ENCODE data around the gene FILIP1L.

Gene FILIP1L

GRCh38 chr3:100111728-100112127, 2.6 kb downstream of the FILIP1L start:
- TF ChIP-seq GATA2 (IDR thresholded peaks at IDR 0.05; ENCODE audit: low read depth, low read length), result no peak; the same call in 1 of the 2 replicates
- TF ChIP-seq GATA3 (IDR thresholded peaks at IDR 0.05; ENCODE audit: low read depth, low read length), result no peak

- no peak for TF ChIP-seq GATA3 (IDR thresholded peaks at IDR 0.05; ENCODE audit: low read depth, low read length)
- no peak for TF ChIP-seq GATA2 (IDR thresholded peaks at IDR 0.05; ENCODE audit: low read depth, low read length)
Measured at GRCh38 chr3:100110162-100110561, 4.1 kb downstream of the FILIP1L start.

GRCh38 chr3:100108464-100109079, 5.7 kb downstream of the FILIP1L start:
- TF ChIP-seq GATA3 (IDR thresholded peaks at IDR 0.05; ENCODE audit: low read depth, low read length) (no peak), GATA2 (IDR thresholded peaks at IDR 0.05; ENCODE audit: low read depth, low read length) (no peak)

- no peak for TF ChIP-seq GATA3 (IDR thresholded peaks at IDR 0.05; ENCODE audit: low read depth, low read length)
- no peak for TF ChIP-seq GATA2 (IDR thresholded peaks at IDR 0.05; ENCODE audit: low read depth, low read length)
Measured at GRCh38 chr3:100107221-100107814, 7.0 kb downstream of the FILIP1L start.

- TF ChIP-seq GATA3 (IDR thresholded peaks at IDR 0.05; ENCODE audit: low read depth, low read length), result no peak
- TF ChIP-seq GATA2 (IDR thresholded peaks at IDR 0.05; ENCODE audit: low read depth, low read length), result no peak
Measured at GRCh38 chr3:100106531-100107141, 7.7 kb downstream of the FILIP1L start.

- no peak for TF ChIP-seq GATA2 (IDR thresholded peaks at IDR 0.05; ENCODE audit: low read depth, low read length)
- TF ChIP-seq GATA3 (IDR thresholded peaks at IDR 0.05; ENCODE audit: low read depth, low read length), result no peak
Measured at GRCh38 chr3:100106094-100106493, 8.2 kb downstream of the FILIP1L start.

GRCh38 chr3:100105501-100105900, 8.8 kb downstream of the FILIP1L start:
- no peak for TF ChIP-seq GATA3 (IDR thresholded peaks at IDR 0.05; ENCODE audit: low read depth, low read length)
- no peak for TF ChIP-seq GATA2 (IDR thresholded peaks at IDR 0.05; ENCODE audit: low read depth, low read length)

- TF ChIP-seq GATA3 (IDR thresholded peaks at IDR 0.05; ENCODE audit: low read depth, low read length), result no peak
- TF ChIP-seq GATA2 (IDR thresholded peaks at IDR 0.05; ENCODE audit: low read depth, low read length), result no peak
Measured at GRCh38 chr3:100104817-100105413, 9.4 kb downstream of the FILIP1L start.

- TF ChIP-seq GATA2 (IDR thresholded peaks at IDR 0.05; ENCODE audit: low read depth, low read length), result no peak
Measured at GRCh38 chr3:100104442-100104798, 9.9 kb downstream of the FILIP1L start.

- TF ChIP-seq GATA2 (IDR thresholded peaks at IDR 0.05; ENCODE audit: low read depth, low read length), result no peak
- no peak for TF ChIP-seq GATA3 (IDR thresholded peaks at IDR 0.05; ENCODE audit: low read depth, low read length)
Measured at GRCh38 chr3:100103558-100104441, 10.5 kb downstream of the FILIP1L start.

- TF ChIP-seq GATA3 (IDR thresholded peaks at IDR 0.05; ENCODE audit: low read depth, low read length), result no peak
Measured at GRCh38 chr3:100102757-100103156, 11.5 kb downstream of the FILIP1L start.

- TF ChIP-seq GATA3 (IDR thresholded peaks at IDR 0.05; ENCODE audit: low read depth, low read length) (no peak), GATA2 (IDR thresholded peaks at IDR 0.05; ENCODE audit: low read depth, low read length) (no peak)
Measured at GRCh38 chr3:100100425-100100824, 13.9 kb downstream of the FILIP1L start.

GRCh38 chr3:100099621-100100020, 14.7 kb downstream of the FILIP1L start:
- no peak for TF ChIP-seq GATA3 (IDR thresholded peaks at IDR 0.05; ENCODE audit: low read depth, low read length)
- no peak for TF ChIP-seq GATA2 (IDR thresholded peaks at IDR 0.05; ENCODE audit: low read depth, low read length)

GRCh38 chr3:100098784-100099070, 15.6 kb downstream of the FILIP1L start:
- TF ChIP-seq GATA2 (IDR thresholded peaks at IDR 0.05; ENCODE audit: low read depth, low read length) (no peak), GATA3 (IDR thresholded peaks at IDR 0.05; ENCODE audit: low read depth, low read length) (no peak)

Data from SH-SY5Y (cell line).